GM12873 (cell line): ENCODE measurements around the gene TNNC2.

Source experiments
- CTCF ChIP-seq: IDR thresholded peaks from 2 replicates; pipeline ENCODE4 v1.5.1; 2012; ENCODE audit warnings: low read depth, mild to moderate bottlenecking, moderate library complexity, low read length, control low read depth; ENCODE audit not compliant: insufficient read depth; ENCODE audit errors: missing control alignments

The TNNC2 gene

GRCh38 chr20:45827030-45827652 lies at the start of gene TNNC2:
TNNC2 (minus strand) TSS chr20:45827312; CDS start chr20:45827248, 64 bp downstream.
- TF ChIP-seq CTCF = no peak

GRCh38 chr20:45874576-45874975 lies 47.5 kb upstream of the TNNC2 start:
- no peak for TF ChIP-seq CTCF

GRCh38 chr20:45873409-45874103 lies 46.4 kb upstream of the TNNC2 start:
- TF ChIP-seq CTCF = no peak

- TF ChIP-seq CTCF = no peak
These were observed 45.5 kb upstream of the TNNC2 start for GRCh38 chr20:45872626-45873025.

GRCh38 chr20:45867819-45868176 lies 40.7 kb upstream of the TNNC2 start:
- no peak for TF ChIP-seq CTCF

GRCh38 chr20:45867136-45867818 lies 40.2 kb upstream of the TNNC2 start:
- TF ChIP-seq CTCF = no peak

GRCh38 chr20:45866454-45866853 lies 39.3 kb upstream of the TNNC2 start:
- TF ChIP-seq CTCF = no peak
